Middle frontal gyrus (tissue), 1 donor: ENCODE results near the gene ZNF408.

Experiments used
- DNase-seq: peaks from one replicate; pipeline ENCODE4 v3.0.0-alpha.2; 2015; ENCODE audit warnings: low spot score; ENCODE audit errors: extremely low spot score

Gene ZNF408

GRCh38 chr11:46675949-46676348, 24.9 kb upstream of the ZNF408 start:
- DNase-seq = no peak

DNA sequence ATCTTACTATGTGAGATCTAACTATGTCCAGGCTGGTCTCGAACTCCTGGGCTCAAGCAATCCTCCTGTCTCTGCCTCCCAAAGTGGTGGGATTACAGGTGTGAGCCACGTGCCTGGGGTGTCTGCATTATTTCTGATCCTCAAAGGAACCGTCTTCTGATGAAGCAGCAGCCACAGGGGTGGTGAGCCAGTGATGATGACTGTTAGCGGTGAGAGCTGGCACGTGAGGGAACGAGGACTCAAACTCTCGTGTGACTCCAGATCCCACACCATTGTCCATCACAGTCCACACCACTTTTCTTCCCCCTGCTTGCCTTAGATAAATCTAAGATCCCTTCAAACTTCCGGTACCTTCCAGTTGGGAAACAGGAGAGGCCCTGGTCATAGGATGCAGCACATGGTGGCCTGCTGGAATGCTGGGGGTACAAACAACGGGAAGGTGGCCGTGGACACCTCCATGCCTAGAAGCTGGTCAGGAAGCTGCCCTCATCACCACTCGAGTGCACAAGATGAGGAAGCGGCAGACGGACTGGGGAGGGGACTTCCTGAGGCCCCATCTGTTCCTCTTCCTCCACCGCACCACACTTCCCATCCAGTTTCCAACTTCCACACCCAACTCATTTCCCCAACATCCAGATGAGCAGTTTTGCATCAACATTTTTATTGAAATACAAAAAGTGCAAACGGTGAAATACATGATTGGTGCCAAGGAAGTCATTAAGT, 24.2 kb upstream of the ZNF408 start:
- DNase-seq = no peak

- DNase-seq = no peak
Observed at GRCh38 chr11:46677169-46677568, 23.7 kb upstream of the ZNF408 start.

DNA sequence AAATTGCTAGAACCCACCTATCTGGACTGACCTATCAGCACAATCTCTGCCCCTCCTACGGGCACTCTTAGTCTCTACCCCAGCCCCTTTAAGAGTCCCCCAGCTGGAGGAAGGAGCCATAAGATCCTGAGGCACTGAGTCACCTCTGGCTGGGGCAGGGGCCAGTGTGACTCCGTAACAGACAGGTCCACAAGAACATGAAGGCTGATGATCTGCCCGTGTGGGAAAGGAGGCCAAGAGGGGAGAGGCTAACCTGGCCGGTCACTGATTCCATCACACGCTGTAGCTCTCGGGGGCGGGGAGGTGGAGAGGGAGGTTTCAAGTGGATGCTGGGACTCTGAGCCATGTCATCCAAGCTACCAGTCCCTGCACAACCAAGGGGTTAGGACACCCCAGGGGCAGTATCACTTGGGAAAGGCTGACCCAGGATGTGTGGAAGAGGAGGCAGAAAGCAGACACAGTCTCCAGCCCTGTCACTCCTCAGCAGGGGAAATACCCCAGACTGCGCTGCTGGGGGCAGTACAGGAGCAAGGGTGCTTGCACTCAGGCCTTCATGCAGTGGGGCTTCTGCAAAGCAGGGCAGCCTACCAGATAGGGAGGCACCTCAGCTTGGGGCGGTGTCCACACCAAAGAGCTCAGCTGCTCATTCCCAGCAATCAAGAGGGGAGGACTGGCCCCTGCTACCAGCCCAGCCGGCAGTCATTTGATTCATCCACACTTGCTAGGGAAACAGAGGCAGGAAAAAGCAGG, 22.7 kb upstream of the ZNF408 start:
- DNase-seq = no peak

DNA sequence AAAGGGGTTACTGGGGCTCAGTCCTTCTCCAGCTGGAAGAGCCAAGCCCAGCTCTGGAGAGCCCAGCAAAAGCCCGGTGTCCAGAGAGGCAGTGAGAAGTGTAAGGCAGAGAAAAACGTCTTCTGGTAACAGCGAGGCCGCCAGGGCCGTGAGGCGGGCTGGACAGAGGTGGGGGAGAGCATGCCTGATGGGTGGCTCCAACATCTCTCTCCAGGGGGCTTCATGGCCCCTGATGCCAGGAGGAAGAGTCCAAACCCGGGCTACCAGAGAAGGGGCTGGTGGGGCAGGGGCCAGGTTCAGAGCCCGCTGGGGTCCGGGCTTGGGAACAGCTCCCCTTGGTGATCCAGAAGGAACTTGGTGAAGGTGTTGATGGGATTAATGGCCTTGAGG, 22.1 kb upstream of the ZNF408 start:
- no peak for DNase-seq

DNA sequence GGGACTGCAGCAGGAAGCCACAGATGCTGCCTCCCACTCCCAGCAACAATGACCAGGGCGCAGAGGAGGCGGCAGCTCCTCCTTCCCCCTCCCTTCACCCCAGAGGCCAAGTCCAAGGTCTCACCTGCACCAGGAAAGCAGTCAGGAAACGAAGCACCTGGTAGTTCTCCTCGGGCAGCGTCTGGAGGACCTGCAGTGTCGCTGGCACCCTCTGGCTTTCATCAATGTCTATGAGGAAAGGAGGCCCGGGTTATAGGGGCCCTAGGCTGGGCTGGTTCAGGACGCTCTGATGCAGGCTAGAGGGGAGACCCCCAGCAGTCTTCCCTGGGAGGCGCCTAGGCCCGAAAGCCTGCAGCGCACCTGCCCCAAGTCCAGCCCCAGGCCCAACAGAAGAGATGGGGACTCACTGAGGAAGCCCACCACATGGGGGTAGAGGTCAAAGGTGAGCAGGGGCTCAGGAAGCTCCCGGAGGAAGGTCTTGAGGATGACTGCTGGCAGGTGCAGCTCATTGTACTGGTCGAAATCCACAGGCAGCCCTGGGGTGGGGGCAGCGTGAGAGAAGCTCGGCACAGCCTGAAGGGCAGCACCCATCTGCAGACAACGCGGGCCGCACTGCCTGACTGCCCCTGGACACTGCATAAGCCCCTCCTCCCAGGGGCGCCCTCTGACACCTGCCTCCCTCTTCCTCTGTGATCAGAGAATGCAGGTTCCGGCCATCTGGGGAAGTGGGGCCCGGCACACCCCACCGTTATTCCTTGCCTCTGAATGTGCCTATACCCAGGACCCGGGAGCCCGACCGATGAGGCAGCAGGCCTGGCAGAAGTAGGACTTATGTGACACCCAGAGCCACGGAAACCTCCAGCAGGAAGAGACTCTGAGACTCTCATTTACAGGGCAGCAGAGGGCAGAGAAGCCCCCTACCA, 21.3 kb upstream of the ZNF408 start:
- DNase-seq = no peak

GRCh38 chr11:46680164-46680760, 20.6 kb upstream of the ZNF408 start:
- no peak for DNase-seq

DNA sequence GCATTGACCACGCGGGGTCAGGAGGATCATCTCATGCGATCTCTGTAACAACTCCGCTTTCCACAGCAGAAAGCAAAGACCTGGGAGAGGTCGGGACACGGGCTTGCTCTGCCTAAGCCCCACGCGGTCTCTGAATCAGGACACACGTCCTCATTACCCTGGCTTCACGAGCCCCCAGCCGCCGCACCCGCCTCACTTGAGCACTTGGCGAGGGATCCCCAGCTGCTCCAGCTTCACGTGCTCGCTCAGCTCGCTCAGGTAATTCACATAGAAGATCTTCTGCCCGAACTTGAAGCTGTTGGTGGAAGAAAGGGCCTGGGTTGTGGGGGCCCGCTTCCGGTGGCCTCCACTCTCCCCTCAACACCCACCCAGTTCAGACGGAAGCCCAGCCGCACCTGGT, 20.0 kb upstream of the ZNF408 start:
- no peak for DNase-seq

- no peak for DNase-seq
Observed at GRCh38 chr11:46681814-46682213, 19.0 kb upstream of the ZNF408 start.

GRCh38 chr11:46682773-46683752, 17.8 kb upstream of the ZNF408 start:
- no peak for DNase-seq

- no peak for DNase-seq
Observed at GRCh38 chr11:46684367-46684766, 16.5 kb upstream of the ZNF408 start.

GRCh38 chr11:46686886-46687795, 13.7 kb upstream of the ZNF408 start:
- DNase-seq = no peak

DNA sequence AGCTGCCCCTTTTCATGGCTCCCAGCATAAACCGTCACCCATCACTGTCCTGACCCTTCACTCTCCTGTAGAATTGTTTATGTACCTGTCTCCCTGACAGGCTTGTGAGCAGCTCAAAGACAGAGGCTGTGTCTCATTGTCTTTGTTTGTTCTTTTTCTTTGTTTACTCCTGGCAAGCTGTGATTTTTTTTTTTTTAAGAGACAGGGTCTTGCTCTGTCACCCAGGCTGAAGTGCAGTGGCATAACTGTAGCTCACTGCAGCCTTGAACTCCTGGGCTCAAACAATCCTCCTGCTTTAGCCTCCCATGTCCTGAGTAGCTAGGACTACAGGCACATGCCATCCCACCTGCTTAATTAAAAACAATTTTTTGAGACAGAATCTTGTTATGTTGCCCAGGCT, 10.1 kb upstream of the ZNF408 start:
- DNase-seq = no peak

GRCh38 chr11:46692450-46692849, 8.4 kb upstream of the ZNF408 start:
- no peak for DNase-seq

GRCh38 chr11:46693597-46694012, 7.2 kb upstream of the ZNF408 start:
- no peak for DNase-seq

DNA sequence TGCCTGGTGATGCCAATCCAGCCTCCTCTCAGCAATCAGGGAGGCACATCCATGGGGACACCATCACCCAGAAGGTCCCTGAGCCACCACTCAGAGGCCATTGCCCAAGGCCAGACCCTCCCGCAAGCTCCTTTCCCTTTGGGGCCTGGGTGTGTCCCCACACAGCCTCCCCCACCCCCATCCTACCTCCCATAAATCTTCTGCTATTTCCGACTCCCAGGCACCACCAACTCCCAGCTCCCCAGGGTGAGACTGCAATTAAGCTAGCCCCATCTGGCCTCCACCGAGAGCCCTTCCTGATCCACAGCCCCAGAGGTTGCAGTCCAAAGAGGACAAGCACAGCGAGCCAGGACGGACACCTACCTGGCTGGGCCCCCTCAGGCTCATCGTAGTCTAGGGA, 6.8 kb upstream of the ZNF408 start:
- DNase-seq = no peak

- DNase-seq = no peak
Observed at GRCh38 chr11:46694607-46695006, 6.2 kb upstream of the ZNF408 start.

DNA sequence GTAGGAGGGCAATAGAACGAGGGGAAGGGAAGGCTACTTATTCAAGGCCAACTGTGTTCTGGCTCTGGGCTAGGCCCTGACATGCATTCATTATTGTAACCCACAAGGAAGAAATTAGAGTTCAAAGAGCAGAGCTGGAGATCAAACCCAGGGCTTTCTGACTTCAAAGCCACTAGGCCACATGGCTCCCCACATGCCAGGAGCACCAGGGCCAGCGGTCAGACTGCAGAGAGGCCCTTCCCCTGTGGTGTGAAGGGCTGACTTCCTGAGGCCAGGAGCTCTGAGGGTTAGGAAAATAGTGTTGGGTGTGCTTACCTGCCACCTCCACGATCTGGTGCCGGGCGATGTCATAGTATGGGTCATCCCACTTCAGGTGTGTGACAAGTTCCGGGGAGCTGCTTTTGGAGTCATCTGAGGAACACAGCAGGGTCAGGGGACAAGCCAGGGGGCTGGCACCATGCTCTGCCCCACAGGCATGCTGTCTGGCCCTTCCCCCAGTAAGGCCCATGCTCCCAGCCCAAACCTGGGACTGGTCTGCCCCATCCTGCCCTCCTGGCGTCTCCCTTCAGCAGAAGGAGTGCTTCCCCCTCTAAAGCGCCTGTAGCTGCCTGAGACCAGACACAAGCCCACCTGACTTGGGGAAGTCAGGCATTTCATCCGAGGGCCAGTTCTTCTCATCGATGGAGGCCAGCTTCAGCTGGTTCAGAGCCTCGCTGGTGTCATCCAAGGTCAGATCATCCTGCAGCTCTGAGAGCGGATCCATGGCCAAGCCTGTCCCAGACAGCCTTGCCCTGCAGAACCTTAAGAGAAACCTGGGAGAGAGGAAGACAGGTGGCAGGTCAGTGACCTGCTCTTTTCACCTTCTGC, 5.3 kb upstream of the ZNF408 start:
- DNase-seq = no peak
